GM18526 (cell line): Measurements from ENCODE around the gene SETD2.

ENCODE experiments used
- POLR2A ChIP-seq: IDR thresholded peaks from 3 replicates; pipeline ENCODE4 v1.6.1; 2011; ENCODE audit not compliant: insufficient read length; ENCODE audit errors: extremely low read depth

SETD2 gene

GRCh38 chr3:47164007-47164881 is at the start of gene SETD2:
SETD2 (minus strand) TSS chr3:47164113; CDS start chr3:47163924, 189 bp downstream.
- peak; percentile 42 for TF ChIP-seq POLR2A

- TF ChIP-seq POLR2A: no peak
Observed at GRCh38 chr3:47210863-47211405, 47.0 kb upstream of the SETD2 start.

- TF ChIP-seq POLR2A: no peak
Observed at GRCh38 chr3:47204875-47205274, 41.0 kb upstream of the SETD2 start.

- no peak for TF ChIP-seq POLR2A
Observed at GRCh38 chr3:47202542-47202941, 38.6 kb upstream of the SETD2 start.

GRCh38 chr3:47197287-47197686 is 33.4 kb upstream of the SETD2 start:
- TF ChIP-seq POLR2A: no peak

GRCh38 chr3:47194994-47195393 is 31.1 kb upstream of the SETD2 start:
- no peak for TF ChIP-seq POLR2A

GRCh38 chr3:47193871-47194859 is 30.3 kb upstream of the SETD2 start:
- no peak for TF ChIP-seq POLR2A

- TF ChIP-seq POLR2A: no peak
Observed at GRCh38 chr3:47186285-47186684, 22.4 kb upstream of the SETD2 start.

GRCh38 chr3:47176582-47176981 is 12.7 kb upstream of the SETD2 start:
- TF ChIP-seq POLR2A: no peak

GRCh38 chr3:47163169-47164006 is 525 bp downstream of the SETD2 start:
- TF ChIP-seq POLR2A: no peak

- TF ChIP-seq POLR2A: no peak
Observed at GRCh38 chr3:47162697-47163168, 1.2 kb downstream of the SETD2 start.

- TF ChIP-seq POLR2A: no peak
Observed at GRCh38 chr3:47161983-47162696, 1.8 kb downstream of the SETD2 start.

- no peak for TF ChIP-seq POLR2A
Observed at GRCh38 chr3:47159820-47160219, 4.1 kb downstream of the SETD2 start.

GRCh38 chr3:47158208-47158607 is 5.7 kb downstream of the SETD2 start:
- TF ChIP-seq POLR2A: no peak

- no peak for TF ChIP-seq POLR2A
Observed at GRCh38 chr3:47156396-47156795, 7.5 kb downstream of the SETD2 start.
